Measurements from ENCODE around the gene CNOT10.
A peak's percentile ranks its signal among the peaks of the same experiment; 100 is the strongest.
"Not testable (repeated sequence)": the region's sequence is repeated elsewhere in the genome, so short reads cannot be mapped to it uniquely, and the experiment has no call there.

The CNOT10 gene

GRCh38 chr3:32691847-32692246 lies 6.9 kb downstream of the CNOT10 start:
- DNase-seq, result no peak

GRCh38 chr3:32696523-32696922 lies 11.5 kb downstream of the CNOT10 start:
- no peak for DNase-seq

GRCh38 chr3:32698506-32698905 lies 13.5 kb downstream of the CNOT10 start:
- no peak for DNase-seq

- DNase-seq, result no peak
Observed at GRCh38 chr3:32699429-32699828, 14.4 kb downstream of the CNOT10 start.

- no peak for DNase-seq
Observed at GRCh38 chr3:32700244-32700643, 15.3 kb downstream of the CNOT10 start.

- no peak for DNase-seq
Observed at GRCh38 chr3:32703491-32703972, 18.5 kb downstream of the CNOT10 start.

GRCh38 chr3:32705232-32705631 lies 20.2 kb downstream of the CNOT10 start:
- DNase-seq, result no peak

GRCh38 chr3:32706348-32707025 lies 21.5 kb downstream of the CNOT10 start:
- DNase-seq, result no peak

- no peak for DNase-seq
Observed at GRCh38 chr3:32707026-32707370, 22.0 kb downstream of the CNOT10 start.

GRCh38 chr3:32708672-32709283 lies 23.8 kb downstream of the CNOT10 start:
- no peak for DNase-seq

- no peak for DNase-seq
Observed at GRCh38 chr3:32709346-32709745, 24.4 kb downstream of the CNOT10 start.

GRCh38 chr3:32712506-32713055 lies 27.6 kb downstream of the CNOT10 start:
- no peak for DNase-seq

GRCh38 chr3:32713181-32713580 lies 28.2 kb downstream of the CNOT10 start:
- DNase-seq, result no peak

- DNase-seq, result no peak
Observed at GRCh38 chr3:32719335-32719734, 34.3 kb downstream of the CNOT10 start.

GRCh38 chr3:32719931-32720330 lies 34.9 kb downstream of the CNOT10 start:
- no peak for DNase-seq

- peak; percentile 15 for DNase-seq
Observed at GRCh38 chr3:32725721-32726120, 40.7 kb downstream of the CNOT10 start.

- DNase-seq, result peak; percentile 36
Observed at GRCh38 chr3:32733631-32734229, 48.7 kb downstream of the CNOT10 start.

- DNase-seq, result no peak
Observed at GRCh38 chr3:32734756-32735155, 49.8 kb downstream of the CNOT10 start.

GRCh38 chr3:32743470-32743869 lies 58.5 kb downstream of the CNOT10 start:
- not testable (repeated sequence) for DNase-seq

GRCh38 chr3:32743934-32744333 lies 58.9 kb downstream of the CNOT10 start:
- peak; percentile 6 for DNase-seq

GRCh38 chr3:32751377-32751776 lies 66.4 kb downstream of the CNOT10 start:
- no peak for DNase-seq

GRCh38 chr3:32755761-32756160 lies 70.8 kb downstream of the CNOT10 start:
- no peak for DNase-seq

GRCh38 chr3:32757618-32758374 lies 72.8 kb downstream of the CNOT10 start:
- DNase-seq, result no peak
